ENCODE data around the gene PTPRD.

- TF ChIP-seq NR1H2 (CRISPR knock-in tag; IDR thresholded peaks at IDR 0.05) (no peak), SP1 (CRISPR knock-in tag; conservative IDR thresholded peaks at IDR 0.05) (no peak), TEAD4 (CRISPR knock-in tag; IDR thresholded peaks at IDR 0.05) (no peak), CREB1 (CRISPR knock-in tag; IDR thresholded peaks at IDR 0.05) (no peak), FOXP1 (CRISPR knock-in tag; IDR thresholded peaks at IDR 0.05; ENCODE audit: borderline replicate concordance) (no peak), CTCF (IDR thresholded peaks at IDR 0.05) (no peak)
Observed at GRCh38 chr9:8694983-8695588, 1917.7 kb downstream of the PTPRD start.
